AG04449 (cell line): Measurements from ENCODE around the gene SLC36A3.
"Not testable (repeated sequence)": the region's sequence is repeated elsewhere in the genome, so short reads cannot be mapped to it uniquely, and the experiment has no call there.

Experiments used
- CTCF ChIA-PET: fragments of 350-600 bp; formaldehyde crosslinking; extraction: SDS; loops from one replicate; lab custom pipeline; 2021; ENCODE audit warnings: antibody characterized with exemption; lab: Yijun Ruan, JAX
- POLR2A ChIA-PET: fragments of 400-600, 350-600 bp; formaldehyde crosslinking; extraction: SDS; loops from one replicate; lab custom pipeline; 2020; ENCODE audit warnings: antibody characterized with exemption, inconsistent platforms; lab: Yijun Ruan, JAX
- DNase-seq: peaks from one replicate; pipeline ENCODE4 v3.0.0-alpha.2; 2010; ENCODE audit warnings: low read depth, low spot score
- H3K4me3 ChIP-seq: 2 replicates; pipeline ENCODE4 v1.5.1; 2011; ENCODE audit warnings: low read depth, mild to moderate bottlenecking, control low read depth, low read length
- TF ChIP-seq, protein P1 (sequence below): IDR thresholded peaks from one replicate; pipeline ENCODE4 v1.5.1; 2011; ENCODE audit warnings: mild to moderate bottlenecking, moderate library complexity, low read length, control low read depth, inconsistent platforms; ENCODE audit not compliant: insufficient read depth; ENCODE audit errors: missing control alignments

The SLC36A3 gene

DNA sequence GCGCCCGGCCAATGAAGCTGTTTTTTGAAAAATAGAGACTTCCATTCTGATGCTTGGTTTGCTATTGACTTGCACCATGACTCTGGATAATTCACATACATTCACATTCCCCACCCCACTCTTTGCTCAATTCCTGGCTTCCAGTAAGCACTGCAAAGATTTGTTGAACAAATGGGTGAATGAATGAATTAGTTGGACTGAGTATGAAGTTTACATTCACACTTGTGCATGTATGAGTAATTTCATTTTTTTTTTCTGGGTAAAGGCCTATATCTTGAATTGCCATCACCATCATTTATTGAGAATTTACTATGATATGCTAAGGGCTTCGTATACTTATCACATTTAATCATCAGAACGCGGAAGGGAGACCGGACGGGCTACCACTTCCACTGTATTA is 65.9 kb downstream of the SLC36A3 start:
- POLR2A ChIA-PET = no interaction called here
- TF ChIP-seq, protein P1, sequence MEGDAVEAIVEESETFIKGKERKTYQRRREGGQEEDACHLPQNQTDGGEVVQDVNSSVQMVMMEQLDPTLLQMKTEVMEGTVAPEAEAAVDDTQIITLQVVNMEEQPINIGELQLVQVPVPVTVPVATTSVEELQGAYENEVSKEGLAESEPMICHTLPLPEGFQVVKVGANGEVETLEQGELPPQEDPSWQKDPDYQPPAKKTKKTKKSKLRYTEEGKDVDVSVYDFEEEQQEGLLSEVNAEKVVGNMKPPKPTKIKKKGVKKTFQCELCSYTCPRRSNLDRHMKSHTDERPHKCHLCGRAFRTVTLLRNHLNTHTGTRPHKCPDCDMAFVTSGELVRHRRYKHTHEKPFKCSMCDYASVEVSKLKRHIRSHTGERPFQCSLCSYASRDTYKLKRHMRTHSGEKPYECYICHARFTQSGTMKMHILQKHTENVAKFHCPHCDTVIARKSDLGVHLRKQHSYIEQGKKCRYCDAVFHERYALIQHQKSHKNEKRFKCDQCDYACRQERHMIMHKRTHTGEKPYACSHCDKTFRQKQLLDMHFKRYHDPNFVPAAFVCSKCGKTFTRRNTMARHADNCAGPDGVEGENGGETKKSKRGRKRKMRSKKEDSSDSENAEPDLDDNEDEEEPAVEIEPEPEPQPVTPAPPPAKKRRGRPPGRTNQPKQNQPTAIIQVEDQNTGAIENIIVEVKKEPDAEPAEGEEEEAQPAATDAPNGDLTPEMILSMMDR = no peak
- DNase-seq = no peak
- no peak overlapping the region for H3K4me3 ChIP-seq
- CTCF ChIA-PET = interaction anchor here (1.0 to 3.8 kb wide), 10 partner anchors 8 to 285 kb away, joined by 3 to 17 read pairs (median 4); no protein-coding TSS in a partner anchor

DNA sequence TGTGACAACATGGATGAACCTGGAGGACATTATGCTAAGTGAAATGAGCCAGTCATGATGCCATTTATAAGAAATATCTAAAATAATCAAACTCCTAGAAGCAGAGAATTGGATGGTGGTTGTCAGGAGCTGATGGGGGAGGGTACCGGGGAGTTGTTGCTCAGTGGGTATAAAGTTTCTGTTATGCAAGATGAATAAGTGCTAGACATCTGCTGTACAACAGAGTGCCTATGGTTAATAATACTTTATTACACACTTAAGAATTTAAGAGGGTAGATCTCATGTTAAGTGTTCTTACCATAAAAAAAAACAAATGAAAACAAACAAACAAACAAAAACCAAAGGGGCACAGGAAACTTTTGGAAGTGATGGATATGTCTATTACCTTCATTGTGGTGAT is 66.7 kb downstream of the SLC36A3 start:
- DNase-seq = no peak
- ChIA-PET POLR2A (no interaction called here), CTCF (interaction anchor here (1.1 kb wide), 1 partner anchor 115 kb away, joined by 3 read pairs; no protein-coding TSS in a partner anchor)

DNA sequence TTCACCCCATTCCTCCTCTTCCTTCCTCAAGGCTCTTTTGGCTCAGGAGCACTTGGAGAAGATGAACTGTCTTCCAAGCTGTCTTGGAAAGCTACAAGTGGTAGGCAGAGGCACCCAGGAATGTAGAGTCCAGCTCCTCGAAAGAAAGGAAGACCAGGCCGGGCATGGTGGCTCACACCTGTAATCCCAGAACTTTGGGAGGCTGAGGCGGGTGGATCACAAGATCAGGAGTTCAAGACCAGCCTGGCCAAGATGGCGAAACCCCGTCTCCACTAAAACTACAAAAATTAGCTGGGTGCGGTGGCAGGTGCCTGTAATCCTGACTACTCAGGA is 68.4 kb downstream of the SLC36A3 start:
- POLR2A ChIA-PET, DNase-seq, H3K4me3 ChIP-seq: not testable (repeated sequence)
- CTCF ChIA-PET = interaction anchor here (1.3 kb wide), 1 partner anchor 11 kb away, joined by 5 read pairs; the partner anchor contains the start of gene CCDC69

More for the DNA sequence above, 66.7 kb downstream of the SLC36A3 start:
- TF ChIP-seq, protein P1 = no peak
- H3K4me3 ChIP-seq = no peak overlapping the region

DNA sequence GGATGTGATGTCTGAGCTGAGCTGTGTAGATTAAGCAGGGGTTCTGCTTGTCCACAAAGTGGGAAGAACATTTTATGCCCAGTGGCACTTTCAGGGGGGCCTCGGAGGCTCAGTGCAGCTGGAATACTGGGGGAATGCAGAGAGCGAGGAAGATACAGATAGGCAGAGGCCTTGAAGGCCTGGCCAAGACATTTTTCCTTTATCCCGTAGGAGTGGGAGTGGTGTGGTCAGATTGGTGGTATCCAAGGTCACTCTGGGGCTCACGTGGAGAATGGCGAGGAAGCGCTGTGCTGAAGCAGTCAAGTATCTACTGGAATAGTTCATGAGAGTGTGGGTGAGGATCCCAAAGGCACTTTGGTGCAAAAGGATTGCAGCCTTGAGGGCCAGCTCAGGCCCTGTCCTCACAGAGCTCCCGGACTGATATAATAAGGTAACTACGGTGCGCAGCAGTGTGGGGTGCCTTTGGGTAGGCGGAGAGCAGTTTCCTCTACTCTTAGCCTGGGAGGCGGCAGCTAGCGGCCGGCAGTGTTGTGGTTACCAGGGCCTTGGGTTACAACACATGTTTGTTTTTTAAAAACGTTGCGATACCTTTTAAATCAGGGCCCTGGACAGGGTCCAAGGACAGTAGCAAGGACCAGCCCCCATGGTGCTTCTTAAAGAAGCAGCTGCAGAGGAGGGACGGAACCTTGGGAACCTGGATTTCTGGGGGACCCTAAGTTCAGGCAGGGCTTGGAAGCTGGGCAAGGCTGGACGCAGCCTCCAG is 68.9 kb downstream of the SLC36A3 start:
- no peak for DNase-seq

DNA sequence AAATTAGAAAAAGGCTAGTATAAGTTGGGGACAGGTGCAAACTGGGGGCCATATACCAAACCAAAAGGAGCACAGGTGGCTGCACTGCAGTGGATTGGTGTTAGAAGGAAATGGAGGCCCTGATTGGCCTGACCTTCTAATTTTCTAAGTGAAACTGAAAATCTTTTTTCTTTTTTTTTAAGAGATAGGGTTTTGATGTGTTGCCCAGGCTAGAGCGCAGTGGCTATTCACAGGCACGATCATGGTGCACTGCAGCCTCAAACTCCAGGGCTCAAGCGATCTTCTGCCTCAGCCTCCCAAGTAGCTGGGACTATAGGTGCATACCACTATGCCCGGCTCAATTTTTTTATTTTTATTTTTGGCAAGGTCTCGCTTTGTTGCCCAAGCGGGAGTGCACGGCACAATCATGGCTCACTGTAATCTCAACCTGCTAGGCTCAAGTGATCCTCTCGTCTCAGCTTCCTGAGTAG is 69.9 kb downstream of the SLC36A3 start:
- POLR2A ChIA-PET = no interaction called here
- no peak overlapping the region for H3K4me3 ChIP-seq
- TF ChIP-seq, protein P1 = no peak
- CTCF ChIA-PET = no interaction called here
- DNase-seq = no peak

More for the DNA sequence above, 68.9 kb downstream of the SLC36A3 start:
- H3K4me3 ChIP-seq = no peak overlapping the region
- TF ChIP-seq, protein P1 = no peak
- ChIA-PET POLR2A (no interaction called here), CTCF (interaction anchor here (1.3 kb wide), 1 partner anchor 10 kb away, joined by 5 read pairs; the partner anchor contains the start of gene CCDC69)

DNA sequence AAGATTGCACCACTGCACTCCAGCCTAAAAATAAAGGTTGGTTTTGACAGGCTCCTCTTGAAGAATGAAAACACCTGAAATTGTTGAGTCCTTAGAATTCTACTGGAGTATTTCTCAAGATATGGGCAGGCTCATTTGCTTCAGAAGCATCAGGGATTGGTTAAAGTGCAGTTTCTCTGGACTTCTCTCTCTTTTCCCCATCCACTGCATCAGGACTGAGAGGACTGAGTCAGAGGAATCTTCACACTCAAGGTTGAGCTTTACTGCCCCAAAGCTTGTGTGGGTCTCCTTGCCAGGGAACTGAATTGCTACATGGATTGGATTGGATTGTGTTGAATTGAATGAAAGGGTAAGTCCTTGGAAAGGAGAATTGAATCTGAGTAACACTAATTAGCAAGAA is 72.2 kb downstream of the SLC36A3 start:
- ChIA-PET POLR2A (no interaction called here), CTCF (interaction anchor here (0.8 to 1.2 kb wide), 2 partner anchors 10 kb away, joined by 3 read pairs; no protein-coding TSS in a partner anchor)
- TF ChIP-seq, protein P1 = no peak
- H3K4me3 ChIP-seq = no peak overlapping the region
- DNase-seq = no peak
